ENCODE measurements around the gene TBC1D22B.

DNA sequence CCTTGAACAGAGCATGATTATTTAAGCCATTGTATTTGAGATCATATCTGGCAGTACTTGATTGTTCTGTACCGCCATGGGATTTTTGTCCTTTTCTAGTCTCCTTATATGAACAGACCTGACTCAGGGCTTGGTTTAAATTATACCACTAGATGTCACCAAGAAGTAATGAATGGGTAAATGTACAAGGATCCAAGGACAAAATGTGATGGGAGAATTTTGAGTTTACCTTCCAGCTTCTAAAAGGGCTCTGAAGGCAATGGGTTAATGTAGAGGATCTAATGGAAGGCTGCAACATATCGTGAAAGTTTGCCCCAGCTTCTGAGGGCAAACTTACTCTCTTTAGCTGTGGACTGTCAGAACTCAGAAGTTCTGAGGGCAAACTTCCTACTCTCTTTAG is 108.2 kb downstream of the TBC1D22B start:
- TF ChIP-seq TAF1 (IDR thresholded peaks at IDR 0.05; ENCODE audit: borderline replicate concordance, low read depth, low read length): no peak
- TF ChIP-seq POLR2A (IDR thresholded peaks at IDR 0.05; ENCODE audit: low read depth, low read length): no peak
- TF ChIP-seq POLR2AphosphoS5 (IDR thresholded peaks at IDR 0.05; ENCODE audit: low read depth, low read length): no peak

Data from GM12892 (cell line).